Endothelial cell of hepatic sinusoid (primary cell): Measurements from ENCODE around the gene SLC6A9.

Source experiments
- in situ Hi-C: cut with HindIII; loops from 2 replicates; pipeline ENCODE4 v1.10.0; 2017; ENCODE audit warnings: low sequenced_read_pairs

The SLC6A9 gene

DNA sequence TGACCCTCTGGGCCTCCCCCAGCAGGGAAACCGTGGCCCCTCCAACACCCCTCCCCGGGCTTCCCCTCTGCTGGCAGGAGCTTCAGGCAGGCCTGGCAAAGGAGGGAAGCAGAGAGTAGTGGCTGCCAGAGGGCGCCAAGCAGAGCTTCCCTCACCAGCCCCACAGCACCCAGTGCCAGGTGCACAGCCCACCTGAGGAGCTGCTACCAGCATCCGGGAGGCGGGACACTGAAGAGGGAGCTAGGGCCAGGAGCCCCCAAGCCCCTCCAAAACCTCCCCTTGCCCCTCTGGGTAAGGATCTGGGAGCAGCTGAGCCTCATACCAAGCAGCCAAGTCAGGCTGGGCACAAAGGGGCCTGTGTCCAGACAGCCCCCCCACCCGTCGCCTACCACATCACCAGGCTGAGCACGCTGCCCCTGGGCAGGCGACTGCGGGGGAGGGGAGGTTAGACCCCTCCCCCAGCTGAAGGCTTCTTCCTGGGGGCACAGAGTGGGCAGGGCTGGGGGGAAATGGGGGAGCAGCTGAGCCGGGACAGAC lies 20.3 kb downstream of the SLC6A9 start:
- in situ Hi-C loops, result no loop called here

DNA sequence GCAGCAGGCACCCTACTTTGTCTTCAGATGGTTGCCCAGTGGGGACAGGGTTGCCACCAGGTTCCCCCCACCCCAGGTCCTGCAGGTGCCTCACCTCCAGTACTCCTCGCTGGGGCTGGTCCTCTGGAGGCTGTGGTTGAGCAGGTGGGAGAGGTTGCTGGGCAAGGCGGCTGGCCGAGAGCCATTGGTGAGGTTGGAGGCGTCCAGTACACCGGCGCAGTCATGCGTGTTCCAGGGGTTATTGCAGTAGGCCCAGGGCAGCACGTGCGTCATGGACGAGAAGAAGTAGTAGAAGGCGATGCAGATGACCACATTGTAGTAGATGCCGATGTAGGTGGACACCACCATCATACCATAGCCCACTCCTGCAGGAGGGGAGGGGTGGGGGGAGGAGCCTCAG lies 23.0 kb downstream of the SLC6A9 start:
- in situ Hi-C loops, result no loop called here

DNA sequence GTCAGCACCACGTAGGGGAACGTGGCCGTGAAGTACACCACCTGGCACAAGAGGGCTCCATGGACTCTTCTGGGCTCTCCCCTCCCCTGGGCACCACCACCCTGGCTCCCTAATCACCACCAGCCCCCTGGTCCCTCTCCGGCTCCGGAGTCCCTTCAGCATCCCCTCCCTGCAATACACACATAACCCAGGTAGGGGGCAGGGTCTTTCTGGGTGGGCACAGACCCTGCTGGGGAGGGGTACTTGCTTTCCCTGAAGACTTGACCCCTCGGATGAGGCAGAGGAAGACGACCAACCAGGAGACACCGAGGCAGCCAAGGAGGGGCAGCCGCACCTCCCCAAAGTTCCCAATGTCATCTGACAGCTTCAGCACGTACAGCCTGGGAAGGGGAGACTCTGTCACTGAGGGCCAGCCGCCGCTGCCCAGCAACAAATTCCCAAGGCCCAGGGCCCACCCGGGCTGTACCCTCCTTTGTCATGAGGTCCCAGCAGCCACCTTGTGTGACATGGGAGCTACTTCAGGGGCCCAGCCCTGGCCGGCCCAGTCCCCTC lies 28.6 kb downstream of the SLC6A9 start:
- in situ Hi-C loops, result no loop called here

DNA sequence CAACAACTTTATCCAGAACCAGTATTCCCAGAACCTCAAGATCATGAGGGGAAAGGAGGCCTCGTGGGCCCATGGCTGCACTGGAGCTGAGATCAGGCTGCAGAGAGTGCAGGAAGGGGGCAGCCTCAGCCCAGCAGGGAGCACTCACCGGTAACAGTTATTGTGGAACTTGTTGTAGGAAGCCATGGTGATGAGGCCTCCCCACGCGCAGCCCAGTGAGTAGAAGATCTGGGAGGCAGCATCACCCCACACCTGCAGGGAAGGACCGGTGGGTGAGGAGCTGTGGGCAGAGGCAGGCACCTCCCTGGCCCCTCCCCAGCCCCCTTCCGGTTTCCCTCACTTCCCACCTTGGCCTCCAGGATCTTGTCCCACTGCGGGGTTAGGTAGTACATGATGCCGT lies 29.1 kb downstream of the SLC6A9 start:
- in situ Hi-C loops, result no loop called here

DNA sequence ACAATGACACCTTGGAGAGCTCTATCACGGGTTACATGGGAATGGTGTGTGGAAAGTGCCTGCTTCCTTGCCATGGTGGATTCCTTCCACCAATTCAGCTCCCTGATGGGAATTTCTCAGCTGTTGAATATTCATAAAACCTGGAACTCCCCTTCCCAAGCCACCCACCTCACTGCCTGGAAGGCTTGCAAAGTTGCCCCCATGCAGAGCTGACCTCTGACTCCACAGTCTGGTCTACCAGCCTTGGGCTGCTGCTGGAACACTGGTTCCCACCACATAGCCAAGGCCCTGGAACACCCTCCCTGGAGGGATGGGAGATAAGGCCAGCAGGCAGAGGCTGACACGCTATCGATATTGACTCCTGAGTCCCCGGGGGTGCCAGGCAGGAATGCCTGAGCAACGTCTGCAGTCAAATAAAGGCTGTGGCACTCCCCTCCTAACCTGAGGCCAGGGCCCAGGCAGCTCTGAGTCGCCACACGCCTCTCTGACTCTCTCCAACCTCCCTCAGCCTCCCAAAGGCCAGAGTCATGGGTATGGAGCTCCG lies 31.1 kb downstream of the SLC6A9 start:
- in situ Hi-C loops, result no loop called here

DNA sequence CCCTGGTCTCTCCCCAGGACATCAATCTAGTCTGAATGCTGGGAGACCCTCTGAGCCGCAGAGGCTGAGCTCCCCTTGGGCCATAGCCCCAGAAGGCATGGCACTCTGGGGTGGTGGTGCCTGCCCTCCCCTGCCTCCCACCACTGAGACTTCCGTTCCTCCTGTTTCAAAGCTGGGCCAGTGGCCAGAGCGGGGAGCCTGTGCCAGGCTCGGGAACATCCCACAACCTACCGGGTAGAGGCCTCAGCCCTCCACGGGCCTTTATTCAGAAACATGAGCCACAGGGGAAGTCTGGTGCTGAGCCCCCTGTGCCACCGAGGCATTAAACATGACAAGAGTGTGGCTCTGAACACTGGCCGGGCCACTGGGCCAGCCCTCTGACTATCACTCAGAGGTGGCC lies 31.8 kb downstream of the SLC6A9 start:
- in situ Hi-C loops, result no loop called here

DNA sequence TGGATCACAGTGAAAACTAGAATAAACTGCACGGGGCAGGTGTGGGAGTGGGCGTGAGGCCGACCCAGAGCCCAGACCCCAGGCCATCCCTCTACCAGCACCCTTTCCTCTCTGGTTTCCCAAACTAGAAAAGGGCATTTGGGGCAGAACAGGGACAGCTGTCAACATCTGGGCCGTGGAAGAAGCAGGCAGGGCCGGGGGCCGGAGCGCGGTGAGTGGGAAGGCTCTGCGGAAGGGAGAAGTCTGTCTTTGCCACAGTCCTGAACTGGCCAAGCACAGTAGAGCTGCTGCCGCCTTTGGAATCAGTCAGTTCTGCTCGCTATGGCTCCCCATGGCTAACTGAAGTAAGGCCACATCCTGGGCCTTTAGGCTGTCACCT lies 33.3 kb downstream of the SLC6A9 start:
- in situ Hi-C loops, result no loop called here

DNA sequence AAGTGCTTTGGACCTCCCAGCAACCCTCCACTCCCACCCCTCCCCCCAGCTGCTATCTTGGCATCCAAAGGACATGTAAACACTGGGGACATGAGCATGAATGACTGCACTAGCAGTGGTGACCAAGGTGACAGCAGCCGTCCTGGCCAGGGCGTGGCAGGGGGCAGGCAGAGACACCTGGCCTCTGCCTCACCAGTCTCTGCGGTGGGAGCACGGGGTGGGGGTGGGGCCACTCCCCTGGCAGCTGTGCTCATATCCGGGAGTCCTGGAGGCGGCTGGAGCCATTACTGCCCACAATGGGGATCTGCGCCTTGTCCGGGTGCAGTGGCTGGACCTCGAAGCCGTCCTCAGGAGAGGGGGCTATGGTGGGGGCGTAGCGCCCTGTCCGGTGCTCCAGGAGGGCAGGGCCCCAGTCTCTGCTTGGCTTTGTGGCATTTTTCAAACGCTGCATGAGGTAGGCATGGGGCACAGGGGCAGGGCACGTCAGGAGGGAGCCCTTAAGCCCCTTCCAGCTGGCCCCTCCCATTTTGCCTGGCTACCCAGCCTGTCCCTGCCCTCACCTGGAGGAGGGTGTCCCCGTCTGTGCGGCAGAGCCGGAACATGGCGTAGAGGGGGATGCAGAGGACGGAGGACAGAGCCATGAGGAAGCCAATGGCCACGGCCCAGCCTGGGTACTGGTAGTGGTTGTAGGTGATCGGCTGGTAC lies 33.8 kb downstream of the SLC6A9 start:
- in situ Hi-C loops, result no loop called here

DNA sequence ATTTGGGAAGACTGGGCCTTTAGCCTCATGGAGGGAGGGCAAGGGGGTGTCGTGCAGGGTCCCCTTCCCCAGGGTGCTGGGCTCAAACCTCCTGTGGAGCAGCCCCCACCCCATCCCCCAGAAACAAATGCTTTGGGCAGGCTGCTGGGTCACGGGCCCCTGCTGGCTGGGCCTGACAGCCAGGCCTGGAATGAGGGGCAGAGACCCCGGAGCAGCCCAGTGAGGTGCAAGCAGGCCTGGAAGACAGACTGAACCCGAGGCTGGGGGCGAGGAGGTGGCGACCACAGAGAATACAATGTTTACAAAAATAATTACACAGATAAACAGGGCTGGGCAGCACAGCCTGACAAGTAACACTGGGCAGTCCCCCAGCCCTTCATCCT lies 34.5 kb downstream of the SLC6A9 start:
- in situ Hi-C loops, result no loop called here

DNA sequence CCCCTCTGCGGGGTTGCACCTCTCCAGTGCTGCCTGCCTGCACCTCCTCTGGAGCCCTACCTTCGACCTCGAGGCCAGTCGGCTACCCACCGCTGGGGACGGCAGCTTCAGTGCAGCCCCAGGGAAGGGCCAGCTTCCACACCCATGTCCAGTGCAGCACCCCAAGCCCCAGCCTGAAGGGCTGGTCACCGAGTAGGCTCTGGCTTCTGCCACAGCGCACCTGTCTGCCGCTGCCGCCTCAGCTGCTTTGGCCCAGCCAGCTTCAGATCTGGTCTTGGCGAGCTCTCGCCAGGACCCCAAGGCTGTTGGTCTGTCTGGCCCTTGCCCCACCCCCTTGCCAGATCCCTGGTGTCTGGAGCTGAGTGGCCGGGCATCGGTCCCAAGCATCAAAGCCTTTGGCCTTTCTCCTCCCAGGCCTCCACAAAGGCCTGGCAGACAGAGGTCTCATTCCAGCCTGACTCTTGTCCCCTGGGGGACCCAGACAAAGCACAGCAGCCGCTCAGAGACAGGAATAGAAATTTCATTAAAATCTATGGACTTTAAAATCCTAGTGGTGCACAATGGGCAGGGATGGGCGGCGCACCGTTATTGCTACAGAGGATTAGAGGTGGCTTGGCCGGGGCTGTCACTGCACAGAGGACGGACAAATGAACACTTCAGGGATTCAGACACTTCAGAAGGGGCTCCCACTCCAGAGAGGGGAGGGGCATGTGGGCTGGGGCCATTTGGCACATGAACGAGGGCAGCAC lies 35.1 kb downstream of the SLC6A9 start:
- in situ Hi-C loops, result no loop called here

DNA sequence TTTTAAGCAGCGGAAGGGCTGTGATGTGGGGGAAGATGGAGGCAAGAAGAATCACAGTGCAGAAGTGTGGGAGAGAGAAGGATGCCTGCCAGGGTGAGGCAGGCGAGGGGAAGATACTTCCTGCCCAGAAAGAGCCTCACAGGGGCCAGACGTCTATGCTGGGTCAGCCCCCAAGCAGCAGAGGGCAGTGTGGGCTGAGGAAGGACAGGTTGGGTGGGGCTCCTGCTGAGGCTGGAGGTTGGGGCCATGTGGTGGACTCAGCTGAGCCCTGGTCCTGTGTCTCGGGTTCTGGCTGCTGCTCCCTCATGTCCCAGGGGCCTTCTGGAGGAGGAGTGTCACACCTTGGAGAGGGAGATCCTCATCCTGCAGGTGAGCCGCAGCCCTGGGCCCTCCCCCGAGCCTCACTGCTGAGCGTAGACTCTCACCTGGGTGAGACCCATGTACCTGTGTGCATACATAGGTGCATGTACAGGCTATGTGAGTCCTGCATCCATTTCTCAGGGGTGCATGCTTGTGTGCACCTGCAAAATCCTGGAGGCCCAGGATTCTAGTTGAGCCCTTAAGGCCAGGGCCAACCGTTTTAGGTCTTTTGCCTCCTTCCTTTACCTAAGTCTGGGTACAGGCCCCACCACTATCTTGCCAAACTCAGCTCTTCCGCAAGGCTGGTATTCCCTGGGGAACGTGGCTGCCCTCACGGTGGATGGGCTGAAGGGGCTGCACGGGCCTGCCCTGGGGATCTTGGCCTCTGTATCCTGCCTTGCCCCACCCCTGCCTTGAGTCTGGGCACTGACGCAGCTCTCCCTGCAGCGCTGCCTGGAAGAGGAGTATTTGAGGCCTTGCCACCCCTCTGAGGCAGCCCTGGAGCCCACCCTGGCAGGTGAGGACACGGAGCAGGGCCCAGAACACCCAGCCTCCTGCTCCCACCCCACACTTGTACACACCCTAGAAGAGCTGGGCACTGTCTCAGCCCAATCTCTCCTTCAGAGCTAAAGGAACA lies 36.2 kb downstream of the SLC6A9 start:
- in situ Hi-C loops, result loop anchor here (5.0 kb wide), 2 partner anchors 43 to 77 kb away; no protein-coding TSS in a partner anchor

DNA sequence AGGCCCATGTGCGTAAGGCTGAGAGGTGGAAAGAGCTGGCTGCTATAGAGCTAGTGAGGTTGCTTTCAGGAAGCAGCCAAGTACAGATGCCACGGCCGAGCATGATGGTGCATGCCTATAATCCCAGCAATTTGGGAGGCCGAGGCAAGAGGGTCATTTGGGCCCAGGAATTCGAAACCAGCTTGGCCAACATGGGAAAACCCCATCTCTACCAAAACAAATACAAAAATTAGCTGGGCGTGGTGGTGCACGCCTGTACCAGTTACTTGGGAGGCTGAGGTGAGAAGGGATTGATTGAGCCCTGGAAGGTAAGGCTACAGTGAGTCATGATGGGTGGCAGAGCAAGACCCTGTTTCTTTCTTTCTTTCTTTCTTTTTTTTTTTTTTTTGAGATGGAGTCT lies 37.2 kb downstream of the SLC6A9 start:
- in situ Hi-C loops, result loop anchor here (5.0 kb wide), 2 partner anchors 42 to 78 kb away; no protein-coding TSS in a partner anchor

DNA sequence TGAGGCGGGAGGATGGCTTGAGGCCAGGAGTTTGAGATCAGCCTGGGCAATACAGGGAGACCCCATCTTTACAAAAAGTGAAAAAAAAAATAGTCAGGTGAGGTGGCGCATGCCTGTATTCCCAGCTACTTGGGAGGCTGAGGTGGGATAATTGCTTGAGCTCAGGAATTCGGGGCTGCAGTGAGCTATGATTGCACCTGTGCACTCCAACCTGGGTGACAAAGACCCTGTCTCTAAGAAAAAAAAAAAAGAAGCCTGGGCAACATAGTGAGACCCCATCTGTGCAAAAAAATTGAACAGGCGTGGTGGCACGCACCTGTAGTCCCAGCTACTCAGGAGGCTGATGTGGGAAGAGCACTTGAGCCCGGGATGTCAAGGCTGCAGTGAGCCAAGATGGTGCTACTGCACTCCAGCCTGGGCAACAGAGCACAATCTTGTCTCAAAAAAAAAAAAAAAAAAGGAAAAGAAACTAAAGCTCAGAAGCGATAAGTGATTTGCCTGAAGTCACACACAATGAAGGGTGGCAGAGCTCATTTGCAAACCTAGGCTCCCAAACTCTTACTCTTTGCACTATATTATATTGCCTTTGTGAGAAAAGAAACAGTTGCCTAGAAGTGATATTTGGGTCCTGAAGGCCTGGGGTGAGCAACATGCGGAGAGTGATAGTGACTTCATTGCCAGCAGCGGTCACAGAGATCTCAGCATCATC lies 37.9 kb downstream of the SLC6A9 start:
- in situ Hi-C loops, result loop anchor here (5.0 kb wide), 2 partner anchors 41 to 79 kb away; no protein-coding TSS in a partner anchor

DNA sequence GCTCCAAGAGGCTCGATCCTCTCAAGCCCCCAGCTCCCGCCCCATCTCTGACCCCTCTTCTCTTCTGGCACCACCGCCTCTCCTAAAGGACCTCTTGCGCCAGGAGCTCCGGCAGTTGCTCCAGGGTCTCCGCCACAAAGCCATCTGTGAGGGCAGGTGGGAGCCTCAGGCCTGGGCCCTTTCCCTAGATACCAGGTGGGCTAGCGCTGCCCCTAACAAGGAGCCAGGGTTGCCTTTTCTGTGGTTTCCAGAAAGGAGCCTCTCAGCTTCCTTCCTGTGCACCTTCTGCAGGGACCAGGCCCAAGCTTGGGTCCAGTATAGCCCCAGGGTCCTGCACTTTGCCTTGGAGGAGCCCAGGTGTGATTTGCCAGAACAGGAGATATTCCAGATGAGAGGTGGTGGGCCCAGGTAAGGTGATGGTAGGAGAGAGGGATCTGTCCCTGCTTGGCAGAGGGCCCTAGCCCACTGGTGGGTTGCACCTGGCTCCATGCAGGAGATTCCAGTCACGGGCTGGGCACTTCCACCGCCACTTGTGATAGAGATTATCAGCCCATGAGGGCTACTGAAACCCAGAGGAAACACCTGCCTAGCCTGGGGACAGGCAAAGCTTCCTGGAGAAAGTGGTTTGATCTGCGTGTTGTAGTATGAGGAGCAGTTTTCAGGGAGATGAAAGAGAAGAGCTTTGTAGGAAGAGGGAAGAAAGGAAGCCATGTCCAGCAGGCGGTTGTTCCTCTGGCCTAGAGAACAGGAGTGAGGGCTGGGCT lies 38.8 kb downstream of the SLC6A9 start:
- in situ Hi-C loops, result loop anchor here (5.0 kb wide), 2 partner anchors 40 to 80 kb away; no protein-coding TSS in a partner anchor

DNA sequence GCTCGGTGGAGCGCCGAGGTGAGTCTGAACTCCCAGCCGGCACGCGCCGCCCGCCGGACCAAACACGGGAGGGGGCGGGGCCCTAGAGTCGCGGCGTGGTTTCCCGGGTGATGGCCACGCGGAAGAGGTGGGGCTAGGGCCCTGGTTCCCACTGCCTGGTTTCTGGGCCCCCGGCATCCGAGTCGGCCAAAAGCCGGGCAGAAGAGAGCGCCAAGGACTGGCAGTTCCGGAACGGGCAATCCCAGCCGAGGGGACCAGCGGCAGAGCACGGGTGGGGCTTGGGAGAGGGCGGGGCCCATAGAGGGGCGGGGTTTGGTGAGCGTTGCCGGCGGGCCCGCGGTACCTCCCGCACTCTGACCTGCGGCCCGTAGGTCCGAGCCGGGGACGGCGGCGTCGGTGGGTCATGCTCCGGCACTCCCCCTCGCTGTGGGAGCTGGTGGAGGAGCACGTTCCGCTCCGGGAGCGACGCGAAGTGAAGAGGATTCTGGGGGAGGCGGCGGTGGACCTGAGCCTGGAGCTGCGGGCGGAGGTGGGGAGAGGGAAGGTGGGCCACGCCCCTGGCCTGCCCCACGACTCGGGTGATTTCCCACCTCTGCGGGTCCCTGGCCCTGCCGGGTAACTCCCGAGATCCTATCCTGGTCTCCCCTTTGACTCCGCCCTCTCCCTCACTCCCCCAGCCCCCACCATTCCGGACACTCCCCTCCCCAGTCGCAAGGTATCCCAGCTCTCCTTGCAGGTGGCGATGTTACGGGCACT lies 39.6 kb downstream of the SLC6A9 start, which contains the start of gene CCDC24:
Gene CCDC24, plus strand, starts transcription at position 124 of the 756 bp plus-strand sequence. Its CDS starts 280 bp downstream, at position 404.
- in situ Hi-C loops, result loop anchor here (5.0 kb wide), 2 partner anchors 39 to 81 kb away; no protein-coding TSS in a partner anchor

DNA sequence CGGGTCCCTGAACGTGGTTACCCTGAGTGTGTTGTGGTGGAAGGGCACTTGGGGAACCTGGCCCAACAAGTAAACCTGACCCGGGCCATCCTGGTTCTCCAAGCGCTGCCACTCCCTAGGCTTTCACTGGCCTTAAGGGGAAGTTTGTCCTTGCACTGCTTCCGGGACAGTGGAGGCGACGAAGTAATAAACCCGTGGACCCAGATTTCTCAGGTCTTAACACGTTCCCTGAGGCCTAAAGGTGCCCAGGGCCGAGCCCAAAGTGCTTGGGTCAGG lies 40.1 kb downstream of the SLC6A9 start:
- in situ Hi-C loops, result loop anchor here (5.0 kb wide), 2 partner anchors 39 to 81 kb away; no protein-coding TSS in a partner anchor

DNA sequence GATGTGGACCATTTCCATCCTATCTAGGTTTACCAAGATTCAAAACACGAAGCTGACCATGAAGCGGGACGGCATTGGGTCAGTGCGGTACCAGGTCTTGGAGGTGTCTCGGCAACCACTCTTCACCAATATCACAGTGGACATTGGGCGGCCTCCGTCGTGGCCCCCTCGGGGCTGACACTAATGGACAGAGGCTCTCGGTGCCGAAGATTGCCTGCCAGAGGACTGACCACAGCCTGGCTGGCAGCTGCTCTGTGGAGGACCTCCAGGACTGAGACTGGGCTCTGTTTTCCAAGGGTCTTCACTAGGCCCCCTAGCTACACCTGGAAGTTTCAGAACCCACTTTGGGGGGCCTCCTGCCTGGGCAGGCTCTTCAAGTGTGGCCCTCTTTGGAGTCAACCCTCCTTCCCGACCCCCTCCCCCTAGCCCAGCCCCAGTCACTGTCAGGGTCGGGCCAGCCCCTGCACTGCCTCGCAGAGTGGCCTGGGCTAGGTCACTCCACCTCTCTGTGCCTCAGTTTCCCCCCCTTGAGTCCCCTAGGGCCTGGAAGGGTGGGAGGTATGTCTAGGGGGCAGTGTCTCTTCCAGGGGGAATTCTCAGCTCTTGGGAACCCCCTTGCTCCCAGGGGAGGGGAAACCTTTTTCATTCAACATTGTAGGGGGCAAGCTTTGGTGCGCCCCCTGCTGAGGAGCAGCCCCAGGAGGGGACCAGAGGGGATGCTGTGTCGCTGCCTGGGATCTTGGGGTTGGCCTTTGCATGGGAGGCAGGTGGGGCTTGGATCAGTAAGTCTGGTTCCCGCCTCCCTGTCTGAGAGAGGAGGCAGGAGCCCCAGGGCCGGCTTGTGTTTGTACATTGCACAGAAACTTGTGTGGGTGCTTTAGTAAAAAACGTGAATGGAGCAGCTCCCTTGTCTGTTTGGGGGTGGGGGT lies 40.7 kb downstream of the SLC6A9 start:
- in situ Hi-C loops, result loop anchor here (5.0 kb wide), 2 partner anchors 38 to 82 kb away; no protein-coding TSS in a partner anchor
